ENCODE measurements around the gene MARK1. TPM values are rescaled to one million over a fixed set of nuclear protein-coding genes. Genes with fewer than 3 reads are reported as not detected.

MARK1 gene
- total and polyA plus RNA-seq, 2 of the 13 experiments (the other 11 are each of a cell fraction or from before 2014, with no cell fraction given), result not detected

- TF ChIP-seq DPF2 (CRISPR knock-in tag; IDR thresholded peaks at IDR 0.05; ENCODE audit: borderline replicate concordance, low read depth) (no peak), RNF219 (CRISPR knock-in tag; IDR thresholded peaks at IDR 0.05) (no peak), ZNF160 (CRISPR knock-in tag; IDR thresholded peaks at IDR 0.05) (0 out of 2 replicates have a peak, but pooled peaks have one; percentile 34), TEAD3 (CRISPR knock-in tag; optimal IDR thresholded peaks at IDR 0.05; ENCODE audit: borderline replicate concordance) (peak; percentile 48), JDP2 (CRISPR knock-in tag; IDR thresholded peaks at IDR 0.05; ENCODE audit: borderline replicate concordance) (no peak), HNF4G (IDR thresholded peaks at IDR 0.05; ENCODE audit: borderline replicate concordance, low read depth, low read length) (peak; percentile 89), HNF4G (CRISPR knock-in tag; IDR thresholded peaks at IDR 0.05; ENCODE audit: borderline replicate concordance, low read depth) (peak; percentile 97), BCL3 (CRISPR knock-in tag; IDR thresholded peaks at IDR 0.05) (peak; percentile 66; the same call in 1 of the 2 replicates), SUZ12 (IDR thresholded peaks at IDR 0.05; ENCODE audit: low read depth, low read length) (no peak; the same call in 1 of the 2 replicates), MBD4 (IDR thresholded peaks at IDR 0.05; ENCODE audit: borderline replicate concordance, low read length) (no peak), TFDP1 (CRISPR knock-in tag; IDR thresholded peaks at IDR 0.05; ENCODE audit: borderline replicate concordance) (peak; percentile 31; the same call in 1 of the 2 replicates), ZNF562 (CRISPR knock-in tag; IDR thresholded peaks at IDR 0.05; ENCODE audit: borderline replicate concordance) (no peak), ZKSCAN8 (CRISPR knock-in tag; IDR thresholded peaks at IDR 0.05; ENCODE audit: borderline replicate concordance) (no peak), ZNF512 (CRISPR knock-in tag; IDR thresholded peaks at IDR 0.05) (0 out of 2 replicates have a peak, but pooled peaks have one; percentile 62), ELF4 (CRISPR knock-in tag; IDR thresholded peaks at IDR 0.05; ENCODE audit: borderline replicate concordance) (no peak), ZNF230 (CRISPR knock-in tag; IDR thresholded peaks at IDR 0.05) (no peak), FOXP1 (IDR thresholded peaks at IDR 0.05) (no peak), FOXP1 (CRISPR knock-in tag; IDR thresholded peaks at IDR 0.05) (peak; percentile 23; the same call in 1 of the 2 replicates), ZNF44 (CRISPR knock-in tag; IDR thresholded peaks at IDR 0.05) (no peak), ZNF24 (IDR thresholded peaks at IDR 0.05) (no peak), NAIF1 (CRISPR knock-in tag; IDR thresholded peaks at IDR 0.05; ENCODE audit: borderline replicate concordance) (no peak; the same call in 1 of the 2 replicates), ZNF383 (CRISPR knock-in tag; IDR thresholded peaks at IDR 0.05; ENCODE audit: borderline replicate concordance) (no peak), SAP130 (CRISPR knock-in tag; IDR thresholded peaks at IDR 0.05; ENCODE audit: low read depth) (peak; percentile 86), ZNF382 (CRISPR knock-in tag; IDR thresholded peaks at IDR 0.05; ENCODE audit: borderline replicate concordance) (no peak)
Measured at GRCh38 chr1:220690140-220691052, 162.5 kb downstream of the MARK1 start, which contains the start of gene C1orf115 (continued).
